ENCODE data around the gene HSPA9.

- no peak for TF ChIP-seq HNRNPUL1 (IDR thresholded peaks at IDR 0.05; ENCODE audit: low read depth, low read length)
- no peak for TF ChIP-seq HNRNPK (IDR thresholded peaks at IDR 0.05; ENCODE audit: low read depth, low read length, poor library complexity, severe bottlenecking)
- no peak for TF ChIP-seq ZNF30 (CRISPR knock-in tag; IDR thresholded peaks at IDR 0.05)
- no peak for TF ChIP-seq THAP7 (CRISPR knock-in tag; IDR thresholded peaks at IDR 0.05)
- no peak for TF ChIP-seq SMAD1 (CRISPR knock-in tag; IDR thresholded peaks at IDR 0.05; ENCODE audit: borderline replicate concordance, low read depth)
- no peak for TF ChIP-seq TARDBP (CRISPR knock-in tag; IDR thresholded peaks at IDR 0.05)
- no peak for TF ChIP-seq KMT2A (CRISPR knock-in tag; IDR thresholded peaks at IDR 0.05)
- no peak for TF ChIP-seq NR1H2 (CRISPR knock-in tag; IDR thresholded peaks at IDR 0.05; ENCODE audit: borderline replicate concordance, low read depth)
- TF ChIP-seq NBN (conservative IDR thresholded peaks at IDR 0.05): no peak
- TF ChIP-seq EED (CRISPR knock-in tag; IDR thresholded peaks at IDR 0.05): no peak
- TF ChIP-seq RARG (CRISPR knock-in tag; IDR thresholded peaks at IDR 0.05; ENCODE audit: low read depth): no peak
- TF ChIP-seq ZNF451 (CRISPR knock-in tag; IDR thresholded peaks at IDR 0.05): no peak
These were observed 30.2 kb upstream of the HSPA9 start for GRCh38 chr5:138605254-138605972.
